ENCODE results near the gene EEIG1.

The EEIG1 gene

DNA sequence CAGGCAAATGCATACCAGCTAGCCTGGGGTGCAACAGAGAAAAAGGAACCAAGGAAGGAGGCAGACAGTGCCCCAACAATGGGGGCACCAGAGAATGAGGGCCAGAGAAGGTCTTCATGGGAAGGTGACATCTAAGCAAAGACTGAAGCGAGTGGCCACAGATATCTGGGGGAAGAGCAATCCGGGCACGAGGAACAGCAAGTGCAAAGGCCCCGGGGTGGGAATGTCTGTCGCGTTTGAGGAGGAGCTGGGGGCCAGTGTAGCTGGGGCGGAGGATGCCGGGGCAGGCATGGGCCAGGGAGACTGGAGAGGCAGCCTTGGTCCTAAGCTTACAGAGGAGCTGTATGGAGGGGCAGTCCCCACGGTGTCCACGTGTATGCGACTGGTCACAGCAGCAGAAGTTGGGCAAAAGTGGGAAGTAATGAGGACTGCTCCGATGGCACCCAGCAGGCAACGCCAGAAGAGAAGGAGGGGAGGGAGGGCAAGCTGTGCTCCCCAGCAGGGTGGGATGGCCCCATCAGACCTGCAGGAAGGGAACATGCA lies 19.1 kb downstream of the EEIG1 start:
- Mint-ChIP-seq H3K4me3 (peak overlapping the region; percentile 14 to 47), H3K27me3 (no peaks in the 10 kb centered on the region), H3K9me3 (peaks cover 0 to 9% of the 10 kb centered on the region in 2 donors), H3K4me1 (peaks cover 100% of the 10 kb centered on the region), H3K27ac (peak overlapping the region in 1 of 2 donors; percentile 87)
- ATAC-seq: no peak
- DNase-seq: no peak

GRCh38 chr9:127961155-127961490 lies 19.7 kb downstream of the EEIG1 start:
- no peaks in the 10 kb centered on the region for H3K27me3 Mint-ChIP-seq
- H3K27ac Mint-ChIP-seq: peak overlapping the region; percentile 72 to 87
- DNase-seq (no peak), ATAC-seq (no peak)
- H3K9me3 Mint-ChIP-seq: peaks cover 0 to 9% of the 10 kb centered on the region in 2 donors
- peak overlapping the region; percentile 14 to 47 for H3K4me3 Mint-ChIP-seq
- H3K4me1 Mint-ChIP-seq: peaks cover 99% of the 10 kb centered on the region

- Mint-ChIP-seq H3K4me1 (peaks cover 99% of the 10 kb centered on the region), H3K4me3 (peak overlapping the region; percentile 48 to 58), H3K27ac (peak overlapping the region; percentile 72 to 79), H3K27me3 (no peaks in the 10 kb centered on the region), H3K9me3 (peaks cover 0 to 9% of the 10 kb centered on the region in 2 donors)
- DNase-seq: no peak
- no peak for ATAC-seq
These were observed 20.2 kb downstream of the EEIG1 start for GRCh38 chr9:127960410-127961154.

DNA sequence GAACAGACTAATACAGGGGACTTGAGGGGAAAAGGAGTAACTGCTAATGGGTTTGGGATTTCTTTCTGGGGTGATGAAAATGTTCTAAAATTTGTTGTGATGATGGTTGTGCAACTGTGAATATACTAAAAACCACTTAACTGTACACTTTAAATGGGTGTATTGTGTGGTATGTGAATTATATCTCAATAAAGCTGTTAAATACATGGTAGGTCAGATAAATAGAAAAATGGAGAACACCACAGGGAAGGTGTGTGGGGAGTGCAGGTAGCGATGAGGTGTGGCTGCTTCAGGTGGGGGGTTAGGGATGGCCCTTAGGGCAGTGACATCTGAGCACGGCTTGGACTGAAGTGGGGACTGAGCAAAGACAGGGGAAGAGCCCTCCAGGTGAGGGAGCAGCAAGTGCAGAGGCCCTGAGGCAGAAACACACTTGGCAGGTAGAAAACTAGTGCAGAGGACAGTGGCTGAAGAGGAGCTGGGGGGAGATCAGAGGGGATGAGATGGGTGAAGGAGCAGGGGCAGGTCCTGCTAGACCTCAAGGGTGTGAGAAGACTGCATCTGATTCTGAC lies 20.9 kb downstream of the EEIG1 start:
- peak overlapping the region; percentile 48 to 58 for H3K4me3 Mint-ChIP-seq
- H3K27me3 Mint-ChIP-seq: no peaks in the 10 kb centered on the region
- peaks cover 99% of the 10 kb centered on the region for H3K4me1 Mint-ChIP-seq
- peaks cover 0 to 9% of the 10 kb centered on the region in 2 donors for H3K9me3 Mint-ChIP-seq
- ATAC-seq: no peak
- peak overlapping the region; percentile 9 to 79 for H3K27ac Mint-ChIP-seq
- no peak for DNase-seq

DNA sequence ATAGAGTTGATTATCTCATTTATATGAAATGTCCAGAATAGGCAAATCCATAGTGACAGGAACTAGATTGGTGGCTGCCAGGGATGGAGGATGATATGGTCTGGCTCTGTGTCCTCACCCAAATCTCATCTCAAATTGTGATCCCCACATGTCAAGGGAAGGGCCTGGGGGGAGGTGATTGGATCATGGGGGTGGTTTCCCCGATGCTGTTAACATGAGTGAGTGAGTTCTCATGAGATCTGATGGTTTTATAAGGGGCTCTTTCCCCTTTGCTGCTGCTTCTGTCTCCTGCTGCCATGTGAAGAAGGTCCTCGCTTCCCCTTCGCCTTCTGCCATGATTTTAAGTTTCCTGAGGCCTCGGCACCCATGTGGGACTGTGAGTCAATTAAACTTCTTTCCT lies 21.4 kb downstream of the EEIG1 start:
- Mint-ChIP-seq H3K27me3 (no peaks in the 10 kb centered on the region), H3K27ac (peak overlapping the region; percentile 9 to 57), H3K4me1 (peaks cover 99% of the 10 kb centered on the region), H3K9me3 (peaks cover 0 to 9% of the 10 kb centered on the region in 2 donors), H3K4me3 (peak overlapping the region; percentile 48 to 58)
- DNase-seq (no peak), ATAC-seq (no peak)

DNA sequence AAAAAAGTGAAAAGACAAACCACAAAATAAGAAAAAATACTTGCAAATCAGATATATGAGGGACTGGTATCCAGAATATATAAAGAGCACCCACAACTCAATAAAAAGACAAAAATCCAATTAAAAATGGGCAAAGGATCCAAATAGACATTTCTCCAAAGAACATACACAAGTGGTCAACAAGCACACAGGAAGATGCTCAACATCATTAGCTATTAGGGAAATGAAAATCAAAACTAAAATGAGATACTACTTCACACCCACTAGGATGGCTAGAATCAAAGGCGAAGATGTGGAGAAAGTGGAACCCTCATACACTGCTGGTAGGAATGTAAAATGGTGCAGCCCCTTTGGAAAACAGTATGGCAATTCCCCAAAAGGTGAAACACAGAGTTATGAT lies 22.1 kb downstream of the EEIG1 start:
- peak overlapping the region in 1 of 2 donors; percentile 14 for H3K4me3 Mint-ChIP-seq
- H3K9me3 Mint-ChIP-seq: peaks cover 0 to 9% of the 10 kb centered on the region in 2 donors

DNA sequence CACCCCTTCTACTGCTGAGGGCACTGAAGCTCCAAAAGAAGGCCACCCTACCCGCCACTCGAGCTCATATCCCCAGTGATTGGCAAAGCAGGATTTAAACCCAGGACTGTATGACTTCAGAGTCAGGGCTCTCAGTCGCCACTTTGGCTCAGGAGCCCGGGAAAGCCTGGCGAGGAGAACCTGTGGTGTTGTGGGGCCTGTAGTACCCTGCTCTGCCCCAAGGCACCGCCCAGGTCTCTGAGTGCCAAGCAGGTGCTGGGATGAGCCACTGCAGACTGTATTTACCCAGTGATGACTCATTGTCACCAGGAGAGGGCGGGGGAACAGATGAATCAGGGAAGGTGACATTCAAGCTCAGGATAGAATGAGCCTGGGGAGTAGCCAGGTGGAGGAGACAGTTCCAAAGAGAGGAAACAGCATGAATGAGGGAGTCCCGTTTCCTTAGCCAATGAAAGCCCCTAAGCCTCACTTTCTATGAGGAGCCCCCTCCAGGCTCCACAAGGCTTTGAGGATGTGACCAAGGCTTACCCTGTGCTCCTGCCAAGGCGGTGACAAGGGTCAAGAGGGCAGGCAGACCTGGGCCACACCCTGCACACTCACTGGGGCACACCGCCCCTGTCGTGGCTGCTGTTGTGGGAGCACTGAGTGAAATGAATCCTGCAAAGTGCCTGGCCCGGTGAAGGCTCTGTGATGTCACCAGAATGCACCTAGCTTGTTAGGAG lies 25.3 kb downstream of the EEIG1 start:
- Mint-ChIP-seq H3K4me3 (peak overlapping the region; percentile 71), H3K27me3 (no peaks in the 10 kb centered on the region), H3K27ac (peak overlapping the region; percentile 75 to 79), H3K4me1 (peaks cover 99% of the 10 kb centered on the region), H3K9me3 (peaks cover 0 to 9% of the 10 kb centered on the region in 2 donors)
- peak; percentile 95 for ATAC-seq
- DNase-seq: peak; percentile 72 to 85

More for the DNA sequence above, 22.1 kb downstream of the EEIG1 start:
- DNase-seq (no peak), ATAC-seq (no peak)
- Mint-ChIP-seq H3K4me1 (peaks cover 99% of the 10 kb centered on the region), H3K27me3 (no peaks in the 10 kb centered on the region), H3K27ac (no peak overlapping the region)

- H3K9me3 Mint-ChIP-seq: peaks cover 0 to 7% of the 10 kb centered on the region in 2 donors
- H3K4me3 Mint-ChIP-seq: peak overlapping the region; percentile 71
- H3K27ac Mint-ChIP-seq: peak overlapping the region; percentile 22 to 49
- no peak for DNase-seq
- no peaks in the 10 kb centered on the region for H3K27me3 Mint-ChIP-seq
- ATAC-seq: no peak
- H3K4me1 Mint-ChIP-seq: peaks cover 99% of the 10 kb centered on the region
These were observed 25.9 kb downstream of the EEIG1 start for GRCh38 chr9:127954831-127955293.

DNA sequence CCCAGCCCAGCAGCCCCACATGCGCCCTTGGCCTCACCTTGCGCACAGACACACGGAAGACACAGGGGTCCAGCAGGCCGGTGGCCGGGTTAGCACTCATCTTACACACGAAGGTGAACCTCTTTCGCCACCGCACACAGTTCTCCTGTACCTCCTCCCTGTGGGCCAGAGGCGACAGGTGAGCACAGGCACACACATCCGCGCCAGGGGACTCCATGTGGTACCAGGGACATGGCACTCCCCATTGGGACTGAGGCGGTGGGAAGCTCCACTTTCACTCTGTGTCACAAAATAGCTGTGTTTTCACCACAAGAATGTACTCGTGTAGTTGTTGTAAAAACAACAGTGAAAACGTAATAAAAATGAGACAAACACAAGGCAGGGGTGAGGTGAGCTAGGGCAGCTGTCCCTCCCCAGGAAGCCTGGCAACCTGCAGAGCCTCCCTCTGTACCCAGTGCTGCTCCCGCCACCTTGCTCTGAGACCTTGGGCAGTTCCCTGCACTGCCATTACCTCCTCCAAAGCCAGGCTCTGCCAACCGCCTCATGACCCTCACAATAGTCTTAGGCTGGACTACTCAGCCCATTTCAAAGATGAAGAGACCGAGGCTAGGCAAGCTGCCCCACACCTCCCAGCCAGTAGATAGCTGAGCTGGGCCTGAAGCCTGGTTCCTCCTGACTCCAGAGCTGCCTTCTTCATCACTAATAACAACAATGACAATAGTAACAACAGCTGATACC lies 26.9 kb downstream of the EEIG1 start:
- ATAC-seq: peak; percentile 27
- peak overlapping the region; percentile 49 to 71 for H3K4me3 Mint-ChIP-seq
- H3K27me3 Mint-ChIP-seq: no peaks in the 10 kb centered on the region
- no peaks in the 10 kb centered on the region for H3K9me3 Mint-ChIP-seq
- no peak for DNase-seq
- peak overlapping the region; percentile 22 to 89 for H3K27ac Mint-ChIP-seq
- H3K4me1 Mint-ChIP-seq: peaks cover 97% of the 10 kb centered on the region

GRCh38 chr9:127953154-127953553 lies 27.6 kb downstream of the EEIG1 start:
- ATAC-seq (no peak), DNase-seq (no peak)
- peaks cover 97% of the 10 kb centered on the region for H3K4me1 Mint-ChIP-seq
- no peaks in the 10 kb centered on the region for H3K9me3 Mint-ChIP-seq
- no peak overlapping the region for H3K27ac Mint-ChIP-seq
- peak overlapping the region in 1 of 2 donors; percentile 71 for H3K4me3 Mint-ChIP-seq
- no peaks in the 10 kb centered on the region for H3K27me3 Mint-ChIP-seq

GRCh38 chr9:127950513-127951289 lies 30.1 kb downstream of the EEIG1 start:
- H3K4me3 Mint-ChIP-seq: peak overlapping the region; percentile 44 to 54
- H3K27me3 Mint-ChIP-seq: no peaks in the 10 kb centered on the region
- no peak for DNase-seq
- peaks cover 98% of the 10 kb centered on the region for H3K4me1 Mint-ChIP-seq
- ATAC-seq: no peak
- H3K9me3 Mint-ChIP-seq: no peaks in the 10 kb centered on the region
- H3K27ac Mint-ChIP-seq: peak overlapping the region; percentile 78 to 92

GRCh38 chr9:127949827-127950512 lies 30.8 kb downstream of the EEIG1 start:
- no peak for ATAC-seq
- Mint-ChIP-seq H3K4me3 (peak overlapping the region; percentile 34 to 44), H3K9me3 (no peaks in the 10 kb centered on the region), H3K27ac (peak overlapping the region; percentile 78 to 92), H3K4me1 (peaks cover 98% of the 10 kb centered on the region), H3K27me3 (no peaks in the 10 kb centered on the region)
- DNase-seq: no peak

DNA sequence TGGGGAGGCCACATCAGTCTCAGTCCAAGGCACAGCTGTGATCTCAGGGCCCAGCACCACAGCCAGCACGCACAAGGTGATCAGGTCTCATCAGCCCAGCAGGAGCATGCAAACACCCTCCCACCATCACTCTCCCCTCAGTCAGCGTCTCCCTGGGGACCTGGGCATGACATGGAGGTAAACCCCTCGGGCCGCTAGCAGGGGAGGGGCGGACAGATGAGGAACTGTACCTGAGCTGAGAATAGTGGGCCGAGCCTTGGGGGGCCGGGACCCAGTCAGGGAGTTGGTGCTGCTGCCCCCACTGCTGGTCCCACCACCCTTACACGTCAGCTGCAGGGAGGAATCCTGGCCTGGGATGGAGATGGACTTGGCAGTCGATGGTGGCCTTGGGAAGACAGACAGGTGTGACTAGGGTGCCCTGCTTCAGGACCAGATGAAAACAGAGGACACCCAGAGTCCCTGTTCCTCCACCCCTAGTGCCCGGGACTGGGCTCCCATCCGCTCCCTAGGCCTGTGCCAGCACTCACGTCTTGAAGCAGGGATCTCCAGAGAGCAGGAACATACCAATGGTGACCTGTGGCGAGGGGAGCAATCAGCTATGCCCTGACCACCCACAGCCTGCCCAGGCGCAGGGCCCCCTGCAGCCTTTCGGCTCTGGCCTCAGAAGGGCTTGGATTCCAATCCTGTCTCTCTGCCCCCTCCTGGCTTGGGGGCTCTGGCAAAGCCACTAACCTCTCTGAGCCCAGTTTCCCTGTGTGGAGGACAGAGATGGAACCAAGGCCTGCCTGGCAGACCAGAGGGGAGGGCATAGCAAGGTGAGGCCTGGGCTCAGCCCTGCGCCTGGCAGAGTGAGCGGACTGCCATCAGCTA lies 32.7 kb downstream of the EEIG1 start:
- no peak for DNase-seq
- H3K9me3 Mint-ChIP-seq: no peaks in the 10 kb centered on the region
- peak overlapping the region in 1 of 2 donors; percentile 88 for H3K27ac Mint-ChIP-seq
- no peaks in the 10 kb centered on the region for H3K27me3 Mint-ChIP-seq
- H3K4me1 Mint-ChIP-seq: peaks cover 98% of the 10 kb centered on the region
- ATAC-seq: no peak
- no peak overlapping the region for H3K4me3 Mint-ChIP-seq

All from stimulated activated naive CD8-positive, alpha-beta T cell treated with anti-CD3 and anti-CD28 coated beads, Interleukin-15, amount 100 ng/mL, for 72 hours (primary cell).